ENCODE data around the gene VSIG4.
"Not testable (repeated sequence)": the region's sequence is repeated elsewhere in the genome, so short reads cannot be mapped to it uniquely, and the experiment has no call there.

VSIG4 gene

GRCh38 chrX:66007851-66008250 lies 32.0 kb downstream of the VSIG4 start:
- no peak for DNase-seq

GRCh38 chrX:66005830-66006449 lies 33.9 kb downstream of the VSIG4 start:
- no peak for DNase-seq

DNA sequence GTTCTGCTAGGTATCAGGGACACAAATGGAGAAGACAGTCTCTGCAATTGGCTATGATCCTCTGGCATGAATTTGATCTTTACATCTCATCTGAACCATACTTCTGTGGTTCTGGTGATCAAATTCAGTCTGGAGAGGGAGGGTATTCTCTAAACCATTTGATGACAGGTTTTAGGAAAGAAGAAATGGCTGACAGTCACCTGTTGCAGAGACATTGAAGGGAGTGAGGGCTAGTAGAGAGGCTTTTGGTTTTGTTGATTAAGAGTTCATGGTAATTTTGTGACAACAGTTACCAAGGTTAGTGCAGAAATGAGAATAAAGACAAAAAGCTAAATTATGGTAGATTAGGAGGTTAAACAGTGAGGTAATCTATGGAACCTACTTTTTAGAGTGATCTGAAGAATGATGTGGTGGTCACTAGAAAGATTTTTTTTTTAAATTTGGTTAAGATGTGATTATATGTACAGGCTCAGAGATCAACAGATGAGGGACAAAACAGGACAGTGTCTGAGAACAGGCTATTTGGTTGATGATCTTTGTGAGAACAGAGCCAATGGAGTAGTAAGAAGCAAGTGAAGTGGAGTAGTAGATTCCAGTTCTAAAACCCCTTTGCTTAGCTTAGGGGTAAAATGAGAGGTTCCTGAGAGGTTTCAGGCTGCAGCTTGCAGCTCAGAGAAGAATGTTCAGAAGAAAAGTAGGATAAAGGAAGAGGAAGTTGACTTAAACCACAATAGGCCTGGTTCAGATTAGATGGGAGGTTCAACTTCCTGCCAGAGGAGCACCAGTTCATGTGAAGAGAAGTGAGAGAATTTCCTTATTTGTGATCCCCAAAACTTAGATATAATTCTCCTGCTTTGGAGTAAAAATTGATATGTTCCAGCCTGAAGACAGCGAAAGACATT lies 34.7 kb downstream of the VSIG4 start:
- no peak for DNase-seq

DNA sequence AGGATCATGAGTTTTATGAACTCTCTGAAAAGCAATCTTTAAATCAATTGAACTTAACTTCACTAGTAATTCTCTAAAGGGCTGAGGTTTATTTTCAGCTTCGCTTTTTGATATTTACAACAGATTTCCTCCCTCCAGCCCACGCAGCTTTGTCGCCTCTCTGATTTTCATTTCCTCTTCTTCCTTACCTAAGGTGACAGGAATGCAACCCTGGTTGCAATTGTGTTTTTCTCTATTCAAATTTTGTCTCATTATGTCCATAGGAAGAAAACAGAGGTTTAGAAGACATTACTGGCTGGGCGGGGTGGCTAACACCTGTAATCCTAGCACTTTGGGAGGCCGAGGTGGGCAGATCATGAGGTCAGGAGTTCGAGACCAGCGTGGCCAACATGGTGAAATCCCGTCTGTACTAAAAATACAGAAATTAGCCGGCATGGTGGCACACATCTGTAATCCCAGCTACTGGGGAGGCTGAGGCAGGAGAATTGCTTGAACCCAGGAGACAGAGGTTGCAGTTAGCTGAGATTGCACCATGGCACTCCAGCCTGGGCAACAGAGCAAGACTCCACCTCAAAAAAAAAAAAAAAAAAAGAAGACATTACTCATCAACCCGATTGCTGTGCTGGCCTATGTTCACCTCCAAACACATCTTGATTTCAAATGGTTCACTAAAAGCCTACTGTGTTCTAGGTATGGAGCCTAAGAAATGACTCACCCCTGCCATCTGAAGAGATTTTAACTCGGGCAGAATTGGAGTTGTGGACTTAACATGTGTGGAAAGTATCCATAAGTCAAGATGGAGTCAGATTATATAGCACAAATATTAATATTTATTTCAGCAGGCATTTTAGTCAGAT lies 36.8 kb downstream of the VSIG4 start:
- no peak for DNase-seq

DNA sequence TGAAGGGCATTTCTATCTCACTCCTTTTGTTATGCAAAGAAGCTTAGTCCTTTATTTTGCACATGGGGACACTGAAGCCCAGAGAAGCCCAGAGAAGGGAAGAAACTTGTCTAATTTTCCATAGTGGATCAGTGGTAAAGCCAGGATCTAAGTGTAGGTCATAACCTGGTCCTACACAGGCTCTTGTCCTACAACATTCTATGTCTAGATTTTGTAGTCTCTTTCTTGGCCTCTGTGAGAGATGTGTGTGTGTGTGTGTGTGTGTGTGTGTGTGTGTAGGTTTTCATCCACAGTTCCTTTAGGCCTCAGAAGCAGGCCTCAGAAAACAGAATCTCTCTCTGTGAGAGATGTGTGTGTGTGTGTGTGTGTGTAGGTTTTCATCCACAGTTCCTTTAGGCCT lies 38.3 kb downstream of the VSIG4 start:
- DNase-seq: no peak

DNA sequence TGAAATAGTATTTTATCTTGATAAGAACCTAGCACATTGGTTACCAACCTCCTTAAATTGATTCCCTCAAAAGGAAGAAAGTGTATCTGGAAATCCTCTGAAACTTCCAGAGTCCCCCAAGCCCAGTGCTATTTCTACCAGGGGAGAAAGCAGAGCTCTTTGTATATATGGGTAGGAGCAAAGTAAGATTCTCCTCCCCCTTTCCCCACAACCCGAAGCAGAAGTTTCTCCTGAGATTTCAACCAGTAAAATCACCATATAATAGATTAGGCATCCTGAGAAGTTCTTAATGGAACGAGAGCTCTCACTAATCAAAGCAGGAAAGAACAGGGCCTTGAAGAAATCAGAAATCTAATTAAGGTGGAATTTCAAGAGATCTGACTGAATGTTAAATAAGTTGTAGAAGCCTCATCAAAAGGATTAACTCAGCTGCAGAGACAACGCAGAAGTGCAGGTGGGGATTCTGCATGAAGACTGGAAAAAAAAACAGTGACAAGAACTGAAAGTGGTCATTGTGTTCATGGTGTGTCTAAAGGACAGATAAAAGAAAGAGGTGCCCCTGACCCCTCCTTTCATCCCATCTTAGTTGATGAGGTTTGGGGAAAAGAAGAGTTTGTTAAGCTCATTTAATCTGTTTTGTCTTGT lies 39.1 kb downstream of the VSIG4 start:
- DNase-seq: no peak

DNA sequence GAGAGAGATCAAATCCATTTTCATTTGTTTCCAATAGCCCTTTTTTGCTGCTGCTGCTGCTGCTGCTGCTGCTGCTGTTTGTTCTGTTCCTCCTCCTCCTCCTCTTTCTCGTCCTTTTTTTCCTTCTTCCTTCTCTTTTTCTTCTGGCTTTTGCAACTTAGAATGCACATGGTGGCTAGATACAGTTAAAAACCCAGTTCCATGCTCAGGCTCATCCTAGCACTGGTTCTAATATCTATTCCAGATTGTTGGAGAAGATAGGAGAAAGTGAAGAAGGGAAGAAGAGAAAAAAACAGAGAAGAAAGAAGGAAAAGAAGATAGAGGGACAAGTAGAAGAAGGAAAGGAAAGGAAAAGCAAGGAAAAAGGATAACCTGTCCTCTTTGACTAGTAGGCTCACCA lies 39.7 kb downstream of the VSIG4 start:
- DNase-seq: no peak

DNA sequence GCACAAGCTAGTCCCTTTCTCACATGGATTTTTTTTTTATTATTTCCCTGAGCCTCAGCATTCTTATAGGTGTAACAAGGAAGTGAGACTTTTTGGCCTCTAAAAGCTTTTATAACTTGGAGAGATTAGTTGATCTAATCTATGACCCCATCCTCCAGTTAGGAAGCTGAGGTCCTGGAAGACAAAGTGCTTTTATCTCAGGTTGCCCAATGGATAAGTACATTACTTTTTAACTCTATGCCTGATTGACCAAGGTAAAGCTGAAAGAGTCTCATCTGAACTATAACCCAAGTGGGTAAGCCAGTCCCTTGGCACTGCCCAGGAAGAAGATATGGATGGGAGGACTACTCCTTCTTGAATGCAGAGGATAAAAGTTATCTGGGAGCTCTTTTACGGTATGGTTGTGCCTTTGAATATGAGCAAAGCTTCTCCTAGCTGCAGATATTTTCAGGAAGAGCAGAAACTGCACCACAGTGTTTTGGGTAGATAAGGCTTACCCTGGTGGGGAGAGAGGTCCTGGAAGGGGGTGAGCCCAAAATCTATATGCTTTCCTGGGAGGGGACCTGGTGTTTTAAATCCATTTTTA lies 40.2 kb downstream of the VSIG4 start:
- no peak for DNase-seq

- no peak for DNase-seq
Observed at GRCh38 chrX:65999029-65999562, 40.8 kb downstream of the VSIG4 start.

GRCh38 chrX:65997978-65998717 lies 41.7 kb downstream of the VSIG4 start:
- DNase-seq: no peak

DNA sequence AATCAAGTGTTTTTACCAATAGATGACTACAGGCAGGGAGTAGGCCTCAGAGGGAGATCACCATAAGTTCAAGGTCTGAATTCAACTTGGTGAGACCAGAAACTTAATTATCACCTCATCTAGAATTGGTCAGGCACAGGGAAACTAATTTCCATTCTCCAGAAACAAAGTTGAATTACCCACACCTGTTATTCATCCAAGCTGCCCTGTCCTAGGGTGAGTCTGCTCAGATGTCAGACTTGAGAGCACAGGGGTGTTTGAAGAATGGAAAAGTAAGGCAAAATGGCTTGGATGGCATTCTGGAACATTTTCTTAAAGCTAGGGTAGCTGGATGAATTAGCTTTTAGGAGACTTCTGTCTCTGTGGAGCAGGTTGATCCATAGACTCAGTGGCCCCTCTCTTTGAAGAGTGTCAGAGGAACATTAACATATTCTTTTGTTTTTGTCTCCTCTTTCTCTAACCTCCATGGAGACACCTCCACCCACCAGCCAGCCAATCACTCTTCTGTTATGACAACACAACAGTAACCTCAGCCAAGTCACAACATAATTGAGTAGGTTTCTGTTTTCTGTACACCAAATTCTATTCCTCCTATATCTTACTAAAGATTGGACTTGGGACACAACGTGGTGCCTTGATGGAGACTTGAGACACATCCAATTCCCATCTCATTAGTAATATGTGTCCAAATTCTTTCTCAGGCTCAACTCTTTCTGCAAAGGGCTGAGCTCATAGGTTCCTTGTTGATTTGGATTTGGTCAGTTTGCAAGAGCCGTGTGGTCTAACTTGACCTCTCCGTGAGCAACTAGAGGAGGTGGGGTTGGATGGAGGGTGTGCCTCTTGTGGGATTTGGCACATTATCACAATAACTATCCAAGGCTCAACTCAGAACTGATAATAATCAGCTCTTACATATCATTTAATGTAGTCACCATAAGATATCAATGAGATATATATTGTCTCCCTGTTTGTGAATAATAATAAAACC lies 45.1 kb downstream of the VSIG4 start:
- no peak for DNase-seq

GRCh38 chrX:65993915-65994460 lies 45.9 kb downstream of the VSIG4 start:
- no peak for DNase-seq

DNA sequence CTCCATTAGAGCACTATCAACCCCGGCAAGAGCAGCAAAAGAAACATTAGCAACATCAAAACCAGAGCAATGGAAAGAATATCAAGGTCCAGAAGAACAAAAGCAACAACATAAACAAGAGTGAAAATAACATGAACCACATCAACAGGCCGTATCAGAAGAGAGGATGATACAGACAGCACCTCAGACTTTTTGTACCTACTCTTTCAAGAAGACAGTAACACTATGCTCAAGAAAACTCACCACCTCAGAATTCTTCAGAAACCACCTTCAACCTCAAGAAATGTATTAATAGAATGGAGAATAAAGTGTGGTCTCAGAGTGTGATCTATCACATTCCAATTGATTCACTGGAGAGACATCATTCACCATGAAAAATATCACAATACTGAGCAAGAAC lies 46.5 kb downstream of the VSIG4 start:
- DNase-seq: no peak

DNA sequence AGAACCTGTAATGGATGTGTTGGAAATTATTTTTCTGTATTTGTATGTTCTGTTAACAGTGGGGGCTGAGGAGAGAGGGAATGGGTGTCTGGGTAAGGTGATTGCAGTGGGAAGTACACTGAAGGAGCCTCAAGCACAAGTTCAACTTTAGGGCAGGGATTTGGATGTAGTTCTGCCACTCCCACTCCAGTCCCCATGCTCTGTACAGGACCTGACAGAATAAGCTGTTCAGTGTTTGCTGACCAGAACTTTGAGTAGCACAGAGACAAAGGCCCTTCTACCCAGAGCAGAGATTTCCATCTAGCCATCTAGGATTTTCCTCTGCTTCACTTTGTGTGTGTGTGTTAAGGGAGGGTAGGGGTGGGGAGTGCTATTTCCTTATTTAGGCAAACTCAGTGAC lies 49.2 kb downstream of the VSIG4 start:
- no peak for DNase-seq

- DNase-seq: no peak
Observed at GRCh38 chrX:65987811-65988210, 52.1 kb downstream of the VSIG4 start.

DNA sequence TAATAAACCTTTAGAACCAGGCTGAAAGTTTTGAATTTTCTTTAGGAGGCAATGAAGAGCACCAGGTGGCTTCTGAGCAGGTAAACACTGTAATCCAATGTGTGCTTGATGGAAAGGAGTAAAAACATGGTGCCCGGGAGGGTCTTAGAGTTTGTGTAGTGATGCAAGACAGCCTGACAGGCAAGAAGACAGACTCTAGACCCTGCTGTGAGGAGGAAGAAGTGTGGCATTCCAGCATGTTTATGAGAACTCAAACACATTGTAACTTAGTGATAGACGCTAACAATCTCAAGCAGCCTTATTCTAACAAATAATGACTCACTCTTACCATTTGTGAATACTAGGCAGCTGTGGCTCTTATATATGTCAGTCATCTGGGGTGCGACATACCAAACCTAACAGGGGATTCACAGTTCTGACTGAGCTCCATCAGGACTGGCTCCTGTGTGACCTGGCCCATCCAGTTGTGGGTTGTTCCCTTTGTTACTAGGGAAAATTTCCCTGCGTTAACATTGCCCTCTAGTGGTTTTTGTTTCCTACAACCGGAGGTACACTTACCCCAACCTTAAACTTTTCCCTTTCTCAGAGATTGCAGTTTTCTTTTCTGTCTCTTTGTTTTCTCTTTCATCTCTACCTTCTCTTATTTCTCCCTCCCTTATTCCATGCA lies 53.8 kb downstream of the VSIG4 start:
- DNase-seq: no peak

GRCh38 chrX:65985211-65985610 lies 54.7 kb downstream of the VSIG4 start:
- no peak for DNase-seq

GRCh38 chrX:65977161-65977560 lies 62.7 kb downstream of the VSIG4 start:
- DNase-seq: not testable (repeated sequence)

GRCh38 chrX:65976161-65976560 lies 63.7 kb downstream of the VSIG4 start:
- DNase-seq: no peak

Measured in NCI-H1930 (cell line).